SK-N-SH treated with all-trans-retinoic acid at 6 μM for 48 hours (cell line): ENCODE measurements around the gene POLR2I.

Source experiments
- ATAC-seq: fragments of 200-7000 bp; cut with Tn5 transposase; 3 replicates; pipeline ENCODE4 v1.9.1; 2020; ENCODE audit warnings: mild to moderate bottlenecking, moderate library complexity
- ARNTL ChIP-seq: fragments of 450-650 bp; formaldehyde crosslinking; IDR thresholded peaks from 2 replicates; pipeline ENCODE4 v1.5.0; 2020; ENCODE audit warnings: low read depth, mild to moderate bottlenecking, moderate library complexity, borderline replicate concordance
- BACH2 ChIP-seq: fragments of 250-450 bp; sonication (Bioruptor Pico); IDR thresholded peaks from 2 replicates; pipeline ENCODE4 v1.9.0; 2021; ENCODE audit warnings: mild to moderate bottlenecking, borderline replicate concordance
- ESRRG ChIP-seq: fragments of 250-450 bp; sonication (Bioruptor Pico); IDR thresholded peaks from 2 replicates; pipeline ENCODE4 v1.6.1; 2021; ENCODE audit warnings: mild to moderate bottlenecking
- GLIS3 ChIP-seq: fragments of 250-450 bp; sonication (Bioruptor Pico); IDR thresholded peaks from 2 replicates; pipeline ENCODE4 v1.5.0; 2020; ENCODE audit warnings: mild to moderate bottlenecking, moderate library complexity
- PATZ1 ChIP-seq: fragments of 250-450 bp; sonication (Bioruptor Pico); IDR thresholded peaks from 2 replicates; pipeline ENCODE4 v1.8.0; 2020; ENCODE audit warnings: mild to moderate bottlenecking, moderate library complexity, borderline replicate concordance
- PPARA ChIP-seq: fragments of 250-450 bp; sonication (Bioruptor Pico); IDR thresholded peaks from 2 replicates; pipeline ENCODE4 v1.5.0; 2020; ENCODE audit warnings: mild to moderate bottlenecking, borderline replicate concordance
- RARB ChIP-seq: fragments of 250-450 bp; sonication (Bioruptor Pico); IDR thresholded peaks from 2 replicates; pipeline ENCODE4 v1.8.0; 2021; ENCODE audit warnings: mild to moderate bottlenecking, moderate library complexity
- SNAI2 ChIP-seq: fragments of 250-450 bp; sonication (Bioruptor Pico); IDR thresholded peaks from 2 replicates; pipeline ENCODE4 v1.5.0; 2020; ENCODE audit warnings: mild to moderate bottlenecking, moderate library complexity
- TCF4 ChIP-seq: fragments of 250-450 bp; sonication (Bioruptor Pico); IDR thresholded peaks from 2 replicates; pipeline ENCODE4 v1.8.0; 2021; ENCODE audit warnings: mild to moderate bottlenecking, moderate library complexity, borderline replicate concordance
- TOX ChIP-seq: fragments of 250-450 bp; sonication (Bioruptor Pico); IDR thresholded peaks from 2 replicates; pipeline ENCODE4 v1.8.0; 2021; ENCODE audit warnings: mild to moderate bottlenecking, moderate library complexity, borderline replicate concordance
- ZC3H10 ChIP-seq: fragments of 250-450 bp; sonication (Bioruptor Pico); IDR thresholded peaks from 2 replicates; pipeline ENCODE4 v1.5.1; 2021; ENCODE audit warnings: mild to moderate bottlenecking, moderate library complexity
- ZFP30 ChIP-seq: fragments of 450-650 bp; formaldehyde crosslinking; IDR thresholded peaks from 2 replicates; pipeline ENCODE4 v1.5.0; 2022; ENCODE audit warnings: mild to moderate bottlenecking, moderate library complexity
- ZNF565 ChIP-seq: fragments of 450-650 bp; formaldehyde crosslinking; conservative IDR thresholded peaks from 2 replicates; pipeline ENCODE4 v1.5.0; 2020; ENCODE audit warnings: low read depth, mild to moderate bottlenecking, moderate library complexity
- ZNF8 ChIP-seq: fragments of 450-650 bp; formaldehyde crosslinking; IDR thresholded peaks from 2 replicates; pipeline ENCODE4 v1.5.0; 2020; ENCODE audit warnings: mild to moderate bottlenecking, moderate library complexity
- TF ChIP-seq, protein P1 (sequence below): fragments of 250-450 bp; sonication (Bioruptor Pico); IDR thresholded peaks from 2 replicates; pipeline ENCODE4 v1.5.0; 2020; ENCODE audit warnings: mild to moderate bottlenecking, moderate library complexity
- TF ChIP-seq, protein P2 (sequence below): fragments of 250-450 bp; sonication (Bioruptor Pico); IDR thresholded peaks from 2 replicates; pipeline ENCODE4 v1.5.1; 2020; ENCODE audit warnings: low read depth, mild to moderate bottlenecking, moderate library complexity
- TF ChIP-seq, protein P3 (sequence below): fragments of 250-450 bp; sonication (Bioruptor Pico); IDR thresholded peaks from 2 replicates; pipeline ENCODE4 v1.5.1; 2021; ENCODE audit warnings: mild to moderate bottlenecking, moderate library complexity
- TF ChIP-seq, protein P4 (sequence below): fragments of 250-450 bp; sonication (Bioruptor Pico); IDR thresholded peaks from 2 replicates; pipeline ENCODE4 v1.8.0; 2021; ENCODE audit warnings: low read depth, mild to moderate bottlenecking, moderate library complexity, borderline replicate concordance

POLR2I gene

GRCh38 chr19:36103040-36103626 is 11.5 kb downstream of the POLR2I start:
- ATAC-seq = no peak
- TF ChIP-seq RARB (CRISPR knock-in tag) (no peak), ARNTL (CRISPR knock-in tag) (no peak), ZC3H10 (CRISPR knock-in tag) (no peak), SNAI2 (CRISPR knock-in tag) (no peak), ZFP30 (no peak), ESRRG (CRISPR knock-in tag) (no peak), BACH2 (CRISPR knock-in tag) (no peak), ZNF565 (CRISPR knock-in tag) (no peak), TOX (CRISPR knock-in tag) (no peak), TCF4 (CRISPR knock-in tag) (no peak), PATZ1 (CRISPR knock-in tag) (no peak)
- TF ChIP-seq, protein P1, sequence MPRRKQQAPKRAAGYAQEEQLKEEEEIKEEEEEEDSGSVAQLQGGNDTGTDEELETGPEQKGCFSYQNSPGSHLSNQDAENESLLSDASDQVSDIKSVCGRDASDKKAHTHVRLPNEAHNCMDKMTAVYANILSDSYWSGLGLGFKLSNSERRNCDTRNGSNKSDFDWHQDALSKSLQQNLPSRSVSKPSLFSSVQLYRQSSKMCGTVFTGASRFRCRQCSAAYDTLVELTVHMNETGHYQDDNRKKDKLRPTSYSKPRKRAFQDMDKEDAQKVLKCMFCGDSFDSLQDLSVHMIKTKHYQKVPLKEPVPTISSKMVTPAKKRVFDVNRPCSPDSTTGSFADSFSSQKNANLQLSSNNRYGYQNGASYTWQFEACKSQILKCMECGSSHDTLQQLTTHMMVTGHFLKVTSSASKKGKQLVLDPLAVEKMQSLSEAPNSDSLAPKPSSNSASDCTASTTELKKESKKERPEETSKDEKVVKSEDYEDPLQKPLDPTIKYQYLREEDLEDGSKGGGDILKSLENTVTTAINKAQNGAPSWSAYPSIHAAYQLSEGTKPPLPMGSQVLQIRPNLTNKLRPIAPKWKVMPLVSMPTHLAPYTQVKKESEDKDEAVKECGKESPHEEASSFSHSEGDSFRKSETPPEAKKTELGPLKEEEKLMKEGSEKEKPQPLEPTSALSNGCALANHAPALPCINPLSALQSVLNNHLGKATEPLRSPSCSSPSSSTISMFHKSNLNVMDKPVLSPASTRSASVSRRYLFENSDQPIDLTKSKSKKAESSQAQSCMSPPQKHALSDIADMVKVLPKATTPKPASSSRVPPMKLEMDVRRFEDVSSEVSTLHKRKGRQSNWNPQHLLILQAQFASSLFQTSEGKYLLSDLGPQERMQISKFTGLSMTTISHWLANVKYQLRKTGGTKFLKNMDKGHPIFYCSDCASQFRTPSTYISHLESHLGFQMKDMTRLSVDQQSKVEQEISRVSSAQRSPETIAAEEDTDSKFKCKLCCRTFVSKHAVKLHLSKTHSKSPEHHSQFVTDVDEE (CRISPR knock-in tag) = no peak

- no peak for ATAC-seq
- TF ChIP-seq PPARA = no peak
- no peak for TF ChIP-seq GLIS3
- no peak for TF ChIP-seq SNAI2 (CRISPR knock-in tag)
Observed at GRCh38 chr19:36101550-36102327, 12.9 kb downstream of the POLR2I start.

DNA sequence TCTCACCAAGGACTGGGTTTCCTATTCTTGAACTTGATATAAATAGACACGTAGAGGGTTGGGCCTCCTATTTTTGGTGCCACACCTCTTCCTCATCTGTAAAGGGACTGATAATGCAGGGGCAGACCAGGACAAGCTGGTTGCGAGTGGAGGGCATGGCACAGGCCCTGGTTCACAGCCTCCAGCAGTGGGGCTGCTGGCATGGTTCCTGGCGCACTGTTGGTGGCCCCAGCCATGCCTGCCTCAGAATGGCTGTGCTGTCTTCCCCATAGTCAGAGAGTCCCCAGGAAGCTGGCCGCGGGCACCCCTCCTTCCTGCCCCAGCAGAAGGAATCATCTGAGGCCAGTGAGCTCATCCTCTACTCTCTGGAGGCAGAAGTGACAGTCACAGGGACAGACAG is 14.2 kb downstream of the POLR2I start:
- TF ChIP-seq TOX (CRISPR knock-in tag) (no peak), BACH2 (CRISPR knock-in tag) (no peak), ESRRG (CRISPR knock-in tag) (no peak), ZFP30 (no peak), ZC3H10 (CRISPR knock-in tag) (no peak), PATZ1 (CRISPR knock-in tag) (no peak), TCF4 (CRISPR knock-in tag) (no peak), ZNF8 (CRISPR knock-in tag) (no peak), RARB (CRISPR knock-in tag) (no peak)
- TF ChIP-seq, protein P2, sequence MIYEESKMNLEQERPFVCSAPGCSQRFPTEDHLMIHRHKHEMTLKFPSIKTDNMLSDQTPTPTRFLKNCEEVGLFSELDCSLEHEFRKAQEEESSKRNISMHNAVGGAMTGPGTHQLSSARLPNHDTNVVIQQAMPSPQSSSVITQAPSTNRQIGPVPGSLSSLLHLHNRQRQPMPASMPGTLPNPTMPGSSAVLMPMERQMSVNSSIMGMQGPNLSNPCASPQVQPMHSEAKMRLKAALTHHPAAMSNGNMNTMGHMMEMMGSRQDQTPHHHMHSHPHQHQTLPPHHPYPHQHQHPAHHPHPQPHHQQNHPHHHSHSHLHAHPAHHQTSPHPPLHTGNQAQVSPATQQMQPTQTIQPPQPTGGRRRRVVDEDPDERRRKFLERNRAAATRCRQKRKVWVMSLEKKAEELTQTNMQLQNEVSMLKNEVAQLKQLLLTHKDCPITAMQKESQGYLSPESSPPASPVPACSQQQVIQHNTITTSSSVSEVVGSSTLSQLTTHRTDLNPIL (CRISPR knock-in tag) = no peak
- TF ChIP-seq, protein P3, sequence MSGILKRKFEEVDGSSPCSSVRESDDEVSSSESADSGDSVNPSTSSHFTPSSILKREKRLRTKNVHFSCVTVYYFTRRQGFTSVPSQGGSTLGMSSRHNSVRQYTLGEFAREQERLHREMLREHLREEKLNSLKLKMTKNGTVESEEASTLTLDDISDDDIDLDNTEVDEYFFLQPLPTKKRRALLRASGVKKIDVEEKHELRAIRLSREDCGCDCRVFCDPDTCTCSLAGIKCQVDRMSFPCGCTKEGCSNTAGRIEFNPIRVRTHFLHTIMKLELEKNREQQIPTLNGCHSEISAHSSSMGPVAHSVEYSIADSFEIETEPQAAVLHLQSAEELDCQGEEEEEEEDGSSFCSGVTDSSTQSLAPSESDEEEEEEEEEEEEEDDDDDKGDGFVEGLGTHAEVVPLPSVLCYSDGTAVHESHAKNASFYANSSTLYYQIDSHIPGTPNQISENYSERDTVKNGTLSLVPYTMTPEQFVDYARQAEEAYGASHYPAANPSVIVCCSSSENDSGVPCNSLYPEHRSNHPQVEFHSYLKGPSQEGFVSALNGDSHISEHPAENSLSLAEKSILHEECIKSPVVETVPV (CRISPR knock-in tag) = no peak
- TF ChIP-seq, protein P4, sequence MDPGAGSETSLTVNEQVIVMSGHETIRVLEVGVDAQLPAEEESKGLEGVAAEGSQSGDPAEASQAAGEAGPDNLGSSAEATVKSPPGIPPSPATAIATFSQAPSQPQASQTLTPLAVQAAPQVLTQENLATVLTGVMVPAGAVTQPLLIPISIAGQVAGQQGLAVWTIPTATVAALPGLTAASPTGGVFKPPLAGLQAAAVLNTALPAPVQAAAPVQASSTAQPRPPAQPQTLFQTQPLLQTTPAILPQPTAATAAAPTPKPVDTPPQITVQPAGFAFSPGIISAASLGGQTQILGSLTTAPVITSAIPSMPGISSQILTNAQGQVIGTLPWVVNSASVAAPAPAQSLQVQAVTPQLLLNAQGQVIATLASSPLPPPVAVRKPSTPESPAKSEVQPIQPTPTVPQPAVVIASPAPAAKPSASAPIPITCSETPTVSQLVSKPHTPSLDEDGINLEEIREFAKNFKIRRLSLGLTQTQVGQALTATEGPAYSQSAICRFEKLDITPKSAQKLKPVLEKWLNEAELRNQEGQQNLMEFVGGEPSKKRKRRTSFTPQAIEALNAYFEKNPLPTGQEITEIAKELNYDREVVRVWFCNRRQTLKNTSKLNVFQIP (CRISPR knock-in tag) = no peak
- no peak for ATAC-seq
